Suprapubic skin (tissue), 4 donors: ENCODE results near the gene LCMT1.

Experiments
- CTCF ChIP-seq, 2 donors: fragments of 200-600 bp in 1 of 2; fragments of 450-650 bp in 1 of 2; sonication (generic) in 1 of 2; IDR thresholded peaks; one replicate each; pipeline ENCODE4 v1.5.1; 2016 to 2019; ENCODE audit warnings: antibody characterized with exemption in 2 of 2, mild to moderate bottlenecking in 1 of 2, moderate library complexity in 1 of 2
- EP300 ChIP-seq: sonication (generic); formaldehyde crosslinking; IDR thresholded peaks from one replicate; pipeline ENCODE4 v1.6.1; 2017; ENCODE audit warnings: antibody characterized with exemption
- POLR2A ChIP-seq, 2 donors: fragments of 450-650 bp; IDR thresholded peaks; one replicate each; pipeline ENCODE4 v1.6.1; 2017; ENCODE audit warnings: antibody characterized with exemption in 2 of 2, mild to moderate bottlenecking in 2 of 2, moderate library complexity in 2 of 2
- POLR2AphosphoS5 ChIP-seq, 3 donors: sonication (generic); formaldehyde crosslinking; IDR thresholded peaks; one replicate each; pipeline ENCODE4 v1.6.1; 2017; ENCODE audit warnings: antibody characterized with exemption in 3 of 3

- TF ChIP-seq CTCF (IDR thresholded peaks at IDR 0.05) (no peak), POLR2A (IDR thresholded peaks at IDR 0.05) (no peak), POLR2AphosphoS5 (IDR thresholded peaks at IDR 0.05) (no peak), EP300 (no peak)
Observed at GRCh38 chr16:25157271-25157875, 45.8 kb downstream of the LCMT1 start.
